NCI-H187 treated with DMSO at 0.1 percent for 48 hours (cell line): ENCODE data around the gene AHNAK.

Experiments
- DNase-seq: peaks from one replicate; lab custom pipeline; 2025; lab: John Stamatoyannopoulos, UW

The AHNAK gene

DNA sequence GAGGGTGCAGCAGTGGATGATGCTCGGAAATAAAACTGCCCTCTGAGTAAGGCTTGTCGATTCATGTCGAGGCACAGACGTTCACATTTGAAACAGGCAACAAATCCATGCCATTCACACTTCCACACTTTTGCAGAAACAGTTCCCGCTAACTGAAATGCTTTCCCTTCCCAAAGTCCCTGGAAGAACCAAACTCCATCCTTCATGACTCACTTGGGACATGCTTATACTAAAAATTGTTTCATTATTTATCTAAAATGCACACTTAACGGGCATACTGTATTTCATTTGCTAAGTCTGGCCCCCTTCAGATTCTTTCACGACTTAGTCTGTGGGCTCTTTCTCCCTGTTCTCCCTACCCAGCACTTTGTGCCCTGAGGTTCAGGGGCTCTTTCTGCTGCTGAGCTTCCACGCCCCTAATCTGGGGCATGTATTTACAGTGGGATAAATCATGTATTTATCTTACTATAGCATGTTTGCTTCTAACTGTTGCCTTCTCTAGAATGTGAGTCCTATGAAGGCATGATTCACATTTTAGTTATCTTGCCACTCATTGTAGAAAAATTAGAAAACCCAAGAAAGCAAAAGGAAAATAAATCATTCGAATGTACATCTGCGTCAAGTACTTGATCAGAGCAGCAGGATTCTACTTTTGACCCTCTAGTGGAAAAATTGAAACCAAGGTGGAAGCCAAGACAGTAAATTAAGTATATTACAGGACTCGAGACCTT lies 115.3 kb downstream of the AHNAK start:
- no peak for DNase-seq

DNA sequence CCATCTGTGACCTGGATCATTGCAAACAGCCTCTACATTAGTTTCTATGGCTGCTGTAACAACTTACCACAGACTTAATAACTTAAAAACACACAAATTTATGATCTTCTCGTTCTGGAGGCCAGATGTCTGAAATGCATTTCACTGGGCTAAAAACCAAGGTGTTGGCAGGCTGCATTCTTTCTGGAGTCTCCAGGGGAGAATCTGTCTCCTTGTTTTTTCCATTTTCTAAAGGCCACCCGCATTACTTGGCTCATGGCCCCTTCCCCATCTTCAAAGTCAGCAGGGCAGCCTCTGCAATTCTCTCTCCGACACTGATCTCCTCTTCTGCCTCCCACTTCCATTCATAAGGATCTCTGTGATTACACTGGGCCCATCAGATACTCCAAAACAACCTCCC lies 116.2 kb downstream of the AHNAK start:
- DNase-seq, result no peak

DNA sequence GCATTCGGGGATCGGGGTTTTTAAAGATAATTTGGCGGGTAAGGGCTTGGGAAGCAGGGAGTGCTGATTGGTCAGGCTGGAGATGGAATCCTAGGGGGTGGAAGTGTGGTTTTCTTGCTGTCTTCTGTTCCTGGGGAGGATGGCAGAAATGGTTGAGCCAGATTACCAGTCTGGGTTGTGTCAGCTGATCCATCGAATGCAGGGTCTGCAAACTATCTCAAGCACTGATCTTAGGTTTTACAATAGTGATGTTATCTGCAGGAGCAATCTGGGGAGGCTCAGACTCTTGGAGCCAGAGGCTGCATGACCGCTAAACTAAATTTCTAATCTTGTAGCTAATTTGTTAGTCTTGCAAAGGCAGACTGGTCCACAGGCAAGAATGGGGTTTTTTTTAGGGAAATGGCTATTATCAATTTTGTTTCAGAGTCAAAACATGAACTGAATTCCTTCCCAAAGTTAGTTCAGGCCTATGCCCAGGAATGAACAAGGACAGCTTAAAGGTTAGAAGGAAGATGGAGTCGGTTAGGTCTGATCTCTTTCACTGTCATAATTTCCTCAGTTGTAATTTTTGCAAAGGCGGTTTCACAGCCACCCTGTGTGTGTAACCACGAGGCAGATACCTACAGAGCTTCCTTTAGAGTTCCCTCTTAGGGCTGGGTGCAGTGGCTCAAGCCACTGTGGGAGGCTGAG lies 117.6 kb downstream of the AHNAK start:
- no peak for DNase-seq

DNA sequence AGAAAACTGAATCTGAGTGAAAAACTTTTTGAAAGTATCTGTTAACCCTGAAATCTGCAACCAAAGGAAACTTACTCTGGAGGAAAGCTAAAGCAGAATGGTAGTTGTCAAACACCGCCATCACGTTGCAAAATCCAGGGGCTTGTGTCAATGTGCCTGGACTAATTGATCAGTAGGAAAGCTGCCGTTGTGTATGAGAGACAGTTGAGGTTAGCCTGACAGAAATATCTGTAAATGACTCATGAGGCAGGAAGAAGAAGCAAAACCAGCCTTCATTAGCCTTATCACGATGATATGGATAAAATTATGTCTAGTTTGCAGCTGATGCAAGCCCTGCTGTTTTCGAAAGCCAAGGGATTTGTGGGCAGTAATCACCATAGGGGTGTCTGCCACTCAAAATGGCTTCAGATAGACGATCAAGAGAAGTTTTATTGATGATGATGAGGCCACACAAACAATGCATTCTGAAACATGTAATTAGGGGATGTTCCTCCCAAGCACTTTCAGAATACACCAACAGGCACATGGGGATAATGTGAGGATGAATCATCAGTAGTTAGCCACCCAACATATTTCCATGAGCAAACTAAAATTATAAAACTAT lies 118.9 kb downstream of the AHNAK start:
- DNase-seq, result no peak

DNA sequence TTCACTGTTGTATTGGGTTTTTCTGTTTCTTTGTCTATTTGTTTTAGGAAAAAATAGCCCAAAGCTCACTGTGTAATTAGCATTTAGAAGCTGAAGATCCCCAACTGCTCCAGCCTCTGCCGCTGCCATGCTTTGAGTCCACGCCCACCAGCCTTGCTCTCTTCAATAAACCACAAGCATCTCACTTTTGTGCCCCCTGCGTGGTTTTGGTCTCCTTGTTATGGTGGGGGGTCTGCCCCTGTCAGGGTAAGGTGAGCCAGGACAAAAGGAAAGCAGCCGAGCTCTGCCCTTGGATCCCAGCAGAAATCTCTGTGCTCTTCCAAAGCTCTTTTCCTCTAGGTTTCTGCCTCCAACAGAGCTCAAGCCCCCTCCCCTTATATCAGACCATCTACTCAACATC lies 123.6 kb downstream of the AHNAK start:
- DNase-seq, result no peak

DNA sequence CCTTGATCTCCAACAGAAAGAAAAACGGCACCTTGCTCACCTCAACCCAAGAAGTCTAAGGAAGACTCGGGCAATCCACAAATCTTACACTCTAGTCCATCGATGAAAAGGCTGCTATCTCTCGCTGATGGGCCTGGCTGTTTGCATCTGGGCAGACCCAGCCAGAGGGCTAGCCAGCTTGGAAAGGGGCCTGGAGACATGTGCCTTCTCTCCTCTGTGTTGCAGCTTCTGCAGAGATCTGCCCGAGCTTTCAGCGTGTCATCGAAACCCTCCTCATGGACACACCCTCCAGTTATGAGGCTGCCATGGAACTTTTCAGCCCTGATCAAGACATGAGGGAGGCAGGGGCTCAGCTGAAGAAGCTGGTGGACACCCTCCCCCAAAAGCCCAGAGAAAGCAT lies 124.6 kb downstream of the AHNAK start:
- DNase-seq, result no peak

DNA sequence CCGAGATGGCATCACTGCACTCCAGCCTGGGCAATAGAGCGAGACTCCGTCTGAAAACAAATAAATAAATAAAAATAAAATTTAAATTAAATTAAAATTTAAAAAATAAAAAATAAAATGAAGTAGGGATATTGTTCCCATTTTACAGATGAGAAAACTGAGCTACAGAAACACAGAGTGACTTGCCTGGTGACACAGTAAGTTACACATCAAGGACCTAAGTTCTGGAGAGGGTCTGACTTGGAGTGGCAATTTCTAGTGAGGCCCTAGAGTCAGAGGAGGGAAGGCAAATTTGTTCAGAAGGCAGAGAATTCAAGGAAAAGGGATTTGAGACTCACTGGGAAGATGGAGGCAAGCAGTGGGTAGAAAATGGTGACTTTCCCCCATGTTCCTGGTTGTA lies 125.7 kb downstream of the AHNAK start:
- no peak for DNase-seq

DNA sequence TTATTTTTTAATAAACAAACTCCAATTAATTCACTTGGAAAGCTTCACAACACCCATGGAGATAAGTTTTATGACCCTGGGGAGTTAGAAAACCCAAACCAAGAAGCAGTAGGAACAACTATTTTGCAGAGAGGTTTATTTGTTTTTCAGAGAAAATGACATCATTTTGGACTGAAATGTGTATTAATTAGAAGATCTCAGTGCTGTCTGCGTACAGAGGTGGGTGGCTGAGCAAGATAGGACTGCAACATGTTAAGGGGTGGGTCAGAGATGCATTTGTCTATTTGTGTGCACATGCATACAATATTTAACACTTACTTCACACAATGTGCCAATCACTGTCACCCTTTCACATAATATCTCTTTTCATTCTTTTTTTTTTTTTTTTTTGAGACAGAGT lies 126.7 kb downstream of the AHNAK start:
- DNase-seq, result no peak

- DNase-seq, result no peak
These were observed 127.2 kb downstream of the AHNAK start for GRCh38 chr11:62419314-62419929.

- DNase-seq, result no peak
These were observed 127.9 kb downstream of the AHNAK start, which contains the start of gene SCGB1A1 for GRCh38 chr11:62418733-62419132. SCGB1A1 (plus strand) TSS chr11:62419033; CDS start chr11:62419096, 63 bp downstream.

- no peak for DNase-seq
These were observed 128.5 kb downstream of the AHNAK start for GRCh38 chr11:62418136-62418535.

DNA sequence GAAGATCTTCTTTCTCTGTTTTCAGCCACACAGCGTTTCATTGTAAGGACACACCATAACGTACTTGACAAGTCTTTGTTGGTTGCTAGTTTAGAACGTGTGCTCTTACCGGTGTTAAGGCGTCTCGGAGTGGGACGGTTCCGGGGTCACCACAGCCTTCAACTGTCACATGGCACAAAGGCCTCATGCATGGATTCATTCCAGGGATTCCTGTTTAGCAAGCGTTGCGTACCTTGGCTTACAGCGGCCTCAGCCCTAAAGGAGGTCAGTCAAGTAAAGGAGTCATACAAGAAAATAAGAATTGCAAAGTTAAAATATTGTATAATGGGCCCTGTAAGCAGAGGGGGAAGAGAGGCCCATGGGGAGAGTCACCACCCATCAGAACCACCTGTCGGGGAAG lies 130.0 kb downstream of the AHNAK start:
- DNase-seq, result no peak

- no peak for DNase-seq
These were observed 133.4 kb downstream of the AHNAK start for GRCh38 chr11:62413060-62413696.

- no peak for DNase-seq
These were observed 135.1 kb downstream of the AHNAK start for GRCh38 chr11:62411524-62411923.

DNA sequence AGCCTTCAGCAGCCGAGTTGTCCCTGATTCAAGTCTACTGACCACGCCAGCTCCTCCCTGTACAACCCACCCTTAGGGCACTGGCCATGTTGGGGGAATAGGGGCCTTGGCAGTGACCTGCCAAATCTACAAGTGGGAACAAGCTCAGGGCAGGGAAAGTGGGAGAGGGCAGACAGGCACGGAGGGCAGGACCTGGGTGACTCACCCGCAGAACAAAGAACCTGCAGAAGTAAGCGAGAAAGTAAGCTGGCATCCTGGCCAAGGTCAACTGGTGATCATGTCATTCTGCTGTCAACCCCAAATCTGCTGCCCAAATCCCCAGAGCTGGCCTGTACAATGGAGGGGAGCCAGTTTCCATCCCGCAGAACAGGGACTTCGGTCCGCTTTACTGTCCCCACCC lies 135.6 kb downstream of the AHNAK start:
- DNase-seq, result no peak

DNA sequence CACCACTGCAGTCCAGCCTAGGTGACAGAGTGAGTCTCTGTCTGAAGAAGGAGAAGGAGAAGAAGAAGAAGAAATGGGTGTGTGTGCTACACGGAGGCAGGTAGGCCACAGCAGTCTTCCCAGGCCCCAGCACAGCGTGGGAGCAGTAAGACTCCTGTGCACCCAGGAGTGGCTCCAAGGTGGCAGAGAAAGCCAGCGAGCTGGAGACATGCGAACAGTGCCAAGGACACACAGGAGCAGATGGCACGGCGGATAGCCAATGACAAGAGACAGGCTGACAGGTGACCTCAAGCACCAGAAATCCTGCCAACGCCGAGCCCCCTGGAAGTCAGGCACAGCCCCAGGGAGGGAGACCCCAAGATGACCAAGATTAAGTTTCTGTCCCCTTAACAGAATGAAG lies 136.8 kb downstream of the AHNAK start:
- no peak for DNase-seq

GRCh38 chr11:62406034-62406433 lies 140.6 kb downstream of the AHNAK start:
- no peak for DNase-seq

GRCh38 chr11:62404901-62405300 lies 141.7 kb downstream of the AHNAK start:
- no peak for DNase-seq

- no peak for DNase-seq
These were observed 142.2 kb downstream of the AHNAK start for GRCh38 chr11:62404435-62404834.

DNA sequence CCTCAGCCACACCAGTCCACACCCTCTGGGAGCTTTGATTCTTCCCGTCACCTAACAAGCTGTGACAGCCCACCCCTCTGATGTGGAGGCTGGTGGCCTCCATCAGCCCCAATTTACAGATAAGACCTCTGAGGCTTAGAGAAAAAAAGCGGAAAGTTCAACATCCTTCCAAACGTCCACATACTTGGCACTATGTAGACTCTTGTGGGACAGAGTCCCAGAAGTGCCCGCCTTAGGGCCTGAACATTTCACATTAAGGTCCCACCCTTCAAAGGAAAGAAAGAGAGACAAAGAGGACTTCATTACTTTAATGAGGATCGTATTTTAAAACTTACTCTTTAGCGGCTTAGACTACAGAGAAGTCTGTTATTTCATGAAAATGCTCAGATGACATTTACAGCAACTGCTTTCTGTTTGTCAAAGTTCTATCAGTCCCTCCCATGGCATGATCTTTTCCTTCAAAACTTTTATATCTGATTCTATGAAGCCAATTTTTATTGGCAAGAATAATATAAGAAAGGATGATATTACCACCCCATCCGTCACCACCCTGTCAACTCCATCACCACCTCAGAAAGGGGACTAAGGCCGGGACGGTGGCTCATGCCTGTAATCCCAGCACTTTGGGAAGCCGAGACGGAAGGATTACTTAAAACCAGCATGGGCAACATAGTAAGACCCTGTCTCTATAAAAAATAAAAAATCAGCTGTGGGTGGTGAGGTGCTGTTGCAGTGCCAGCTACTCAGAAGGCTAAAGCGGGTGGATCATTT lies 143.5 kb downstream of the AHNAK start:
- DNase-seq, result no peak

GRCh38 chr11:62402226-62402959 lies 144.2 kb downstream of the AHNAK start:
- DNase-seq, result no peak
